Measurements from ENCODE around the gene STUB1. TPM values are rescaled to one million over a fixed set of nuclear protein-coding genes. Genes with fewer than 3 reads are reported as not detected.

Gene STUB1
- total and polyA plus RNA-seq, 10 of the 15 experiments (the other 5 are each of a cell fraction or from before 2014, with no cell fraction given): 4.2 to 136 (median 67.1) TPM

GRCh38 chr16:631808-632358, 48.3 kb upstream of the STUB1 start:
- ChIA-PET CTCF (no interaction called here), SMC1A (ENCODE audit: uncharacterized antibody, unreplicated experiment) (no interaction called here), POLR2A (no interaction called here), RAD21 (ENCODE audit: unreplicated experiment) (no interaction called here)
- no TSS peak for BruUV-seq (replicated peaks)
- H3K9me3 ChIP-seq (replicated peaks; ENCODE audit: control insufficient read depth, insufficient read depth, low read length): no peaks in the 10 kb centered on the region
- in situ Hi-C loops (cut with MboI) (no loop called here), intact Hi-C loops (cut with micrococcal nuclease; ENCODE audit: unreplicated experiment) (no loop called here)
- no peaks in the 10 kb centered on the region for H3K27me3 ChIP-seq (replicated peaks in 1 of 2; ENCODE audit: control insufficient read depth in 2 of 2, insufficient read depth in 2 of 2, low read length in 1 of 2)
- H4K20me1 ChIP-seq (ENCODE audit: control insufficient read depth, insufficient read depth): no peaks in the 10 kb centered on the region
- peaks cover 0 to 4% of the 10 kb centered on the region in 2 experiments; a peak in 3 of 4 replicates for H3K36me3 ChIP-seq (ENCODE audit: control insufficient read depth in 2 of 2, insufficient read depth in 2 of 2, low read length in 1 of 2)
- H3K4me3 ChIP-seq: no peak overlapping the region
- no peaks in the 10 kb centered on the region; the same call in 1 of the 2 replicates for H3K4me1 ChIP-seq (ENCODE audit: control insufficient read depth, insufficient read depth, low read length)
- WGBS (ENCODE audit: insufficient coverage, insufficient replicate concordance, low lambda C conversion rate, missing lambda C conversion rate): 94% methylated on average over 6 of the region's 9 CpGs
- no peak for DNase-seq (ENCODE audit: low read depth, low spot score)
- H3K9ac ChIP-seq (ENCODE audit: control insufficient read depth, insufficient read depth, low read length): no peak overlapping the region
- H3K4me2 ChIP-seq (ENCODE audit: control insufficient read depth, insufficient read depth): no peak overlapping the region
- H2AFZ ChIP-seq (ENCODE audit: control insufficient read depth, low read depth, low read length): no peak overlapping the region
- no peak for FAIRE-seq
- H3K79me2 ChIP-seq (ENCODE audit: control insufficient read depth, insufficient read depth, low read length): peaks cover 14% of the 10 kb centered on the region
- no peak overlapping the region for H3K27ac ChIP-seq (ENCODE audit: control insufficient read depth, insufficient read depth)
- ATAC-seq: no peak
- TF ChIP-seq, protein P1, sequence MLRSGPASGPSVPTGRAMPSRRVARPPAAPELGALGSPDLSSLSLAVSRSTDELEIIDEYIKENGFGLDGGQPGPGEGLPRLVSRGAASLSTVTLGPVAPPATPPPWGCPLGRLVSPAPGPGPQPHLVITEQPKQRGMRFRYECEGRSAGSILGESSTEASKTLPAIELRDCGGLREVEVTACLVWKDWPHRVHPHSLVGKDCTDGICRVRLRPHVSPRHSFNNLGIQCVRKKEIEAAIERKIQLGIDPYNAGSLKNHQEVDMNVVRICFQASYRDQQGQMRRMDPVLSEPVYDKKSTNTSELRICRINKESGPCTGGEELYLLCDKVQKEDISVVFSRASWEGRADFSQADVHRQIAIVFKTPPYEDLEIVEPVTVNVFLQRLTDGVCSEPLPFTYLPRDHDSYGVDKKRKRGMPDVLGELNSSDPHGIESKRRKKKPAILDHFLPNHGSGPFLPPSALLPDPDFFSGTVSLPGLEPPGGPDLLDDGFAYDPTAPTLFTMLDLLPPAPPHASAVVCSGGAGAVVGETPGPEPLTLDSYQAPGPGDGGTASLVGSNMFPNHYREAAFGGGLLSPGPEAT (IDR thresholded peaks at IDR 0.05; ENCODE audit: low read depth): no peak
- TF ChIP-seq, protein P2, sequence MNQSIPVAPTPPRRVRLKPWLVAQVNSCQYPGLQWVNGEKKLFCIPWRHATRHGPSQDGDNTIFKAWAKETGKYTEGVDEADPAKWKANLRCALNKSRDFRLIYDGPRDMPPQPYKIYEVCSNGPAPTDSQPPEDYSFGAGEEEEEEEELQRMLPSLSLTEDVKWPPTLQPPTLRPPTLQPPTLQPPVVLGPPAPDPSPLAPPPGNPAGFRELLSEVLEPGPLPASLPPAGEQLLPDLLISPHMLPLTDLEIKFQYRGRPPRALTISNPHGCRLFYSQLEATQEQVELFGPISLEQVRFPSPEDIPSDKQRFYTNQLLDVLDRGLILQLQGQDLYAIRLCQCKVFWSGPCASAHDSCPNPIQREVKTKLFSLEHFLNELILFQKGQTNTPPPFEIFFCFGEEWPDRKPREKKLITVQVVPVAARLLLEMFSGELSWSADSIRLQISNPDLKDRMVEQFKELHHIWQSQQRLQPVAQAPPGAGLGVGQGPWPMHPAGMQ (IDR thresholded peaks at IDR 0.05; ENCODE audit: borderline replicate concordance): no peak
- TF ChIP-seq SPI1 (IDR thresholded peaks at IDR 0.05; ENCODE audit: borderline replicate concordance, insufficient read depth, low read depth, low read length) (no peak), ZNF207 (IDR thresholded peaks at IDR 0.05; ENCODE audit: borderline replicate concordance) (no peak), CHD4 (IDR thresholded peaks at IDR 0.05) (no peak), YBX1 (IDR thresholded peaks at IDR 0.05) (no peak), CBFB (IDR thresholded peaks at IDR 0.05; ENCODE audit: low read depth) (no peak), CHD2 (IDR thresholded peaks at IDR 0.05; ENCODE audit: borderline replicate concordance, low read depth, low read length) (no peak), MYC (IDR thresholded peaks at IDR 0.05; ENCODE audit: insufficient read depth, insufficient read length, insufficient replicate concordance, low read length, severe bottlenecking) (no peak)
